Measurements from ENCODE around the gene SH3TC1. TPM values are rescaled to one million over a fixed set of nuclear protein-coding genes. Genes with fewer than 3 reads are reported as not detected.

The SH3TC1 gene
- total RNA-seq, 2 experiments from 2014 or later = 28.5 to 28.8 TPM

DNA sequence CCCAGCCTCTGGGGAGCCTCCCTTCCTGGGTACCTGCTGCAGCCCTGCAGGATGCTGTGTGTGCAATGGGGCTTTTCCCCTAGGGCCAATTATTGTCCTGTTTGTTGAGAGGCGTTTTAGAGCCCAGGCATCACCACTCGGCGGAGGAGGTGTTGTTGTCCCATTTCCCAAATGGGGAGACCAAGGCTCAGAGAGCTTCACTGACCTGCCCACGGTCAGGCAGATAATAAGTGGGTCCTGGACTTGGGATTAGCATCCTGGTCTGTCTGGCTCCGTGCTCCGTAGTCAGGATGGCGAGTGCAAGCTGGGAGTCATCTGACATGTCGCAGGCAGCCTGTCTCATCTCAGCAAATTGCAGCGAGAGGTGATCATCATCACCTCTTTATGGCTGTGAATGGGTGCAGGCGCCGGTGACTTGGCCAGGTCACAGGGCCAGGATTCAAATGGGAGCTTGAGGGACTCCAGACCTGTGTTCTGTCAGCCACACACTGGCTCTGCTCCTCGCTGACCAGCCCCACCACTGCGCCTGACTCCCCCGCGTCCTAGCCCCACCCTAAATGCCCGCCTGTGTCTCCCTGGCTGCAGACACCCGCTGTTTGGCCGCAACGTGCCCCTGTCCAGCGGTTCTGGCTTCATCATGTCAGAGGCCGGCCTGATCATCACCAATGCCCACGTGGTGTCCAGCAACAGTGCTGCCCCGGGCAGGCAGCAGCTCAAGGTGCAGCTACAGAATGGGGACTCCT is 87.1 kb downstream of the SH3TC1 start:
- no peaks in the 10 kb centered on the region for H3K36me3 Mint-ChIP-seq
- H3K27ac Mint-ChIP-seq = no peak overlapping the region
- ChIA-PET POLR2A (no interaction called here), CTCF (no interaction called here)
- no peaks in the 10 kb centered on the region for H3K27me3 Mint-ChIP-seq
- no peaks in the 10 kb centered on the region for H3K4me1 Mint-ChIP-seq (ENCODE audit: low read depth)
- no peaks in the 10 kb centered on the region for H3K9me3 Mint-ChIP-seq
- no peak for DNase-seq
- intact Hi-C loops (cut with micrococcal nuclease) = no loop called here
- no peak overlapping the region for H3K4me3 Mint-ChIP-seq

DNA sequence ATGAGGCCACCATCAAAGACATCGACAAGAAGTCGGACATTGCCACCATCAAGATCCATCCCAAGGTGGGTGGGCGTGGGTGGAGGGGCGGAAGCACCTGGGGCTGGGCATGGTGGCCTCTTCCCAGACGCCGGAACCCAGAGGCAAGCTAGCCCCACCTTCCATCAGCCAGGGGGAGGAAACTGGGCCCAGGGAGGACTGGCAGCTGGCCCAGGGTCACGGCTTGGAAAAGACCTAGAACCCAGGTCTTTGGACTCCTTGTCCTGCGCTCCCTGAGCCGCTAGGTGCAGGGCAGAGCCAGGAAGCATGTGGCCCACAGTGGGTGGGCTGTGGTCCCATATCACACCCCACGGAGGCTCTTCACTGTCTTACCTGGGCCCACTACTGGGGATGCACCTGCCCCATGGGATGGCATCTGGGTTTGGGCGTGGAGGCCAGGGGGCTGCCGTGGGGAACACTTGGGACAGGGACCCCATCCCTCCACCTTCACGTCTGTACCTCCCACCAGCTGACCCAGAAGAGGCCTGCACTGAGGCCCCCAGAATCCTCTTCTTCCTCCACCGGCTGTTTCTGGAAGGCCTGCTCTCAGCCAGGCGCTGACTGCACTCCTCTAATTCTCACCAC is 87.7 kb downstream of the SH3TC1 start:
- intact Hi-C loops (cut with micrococcal nuclease) = no loop called here
- H3K27me3 Mint-ChIP-seq = no peaks in the 10 kb centered on the region
- no peaks in the 10 kb centered on the region for H3K9me3 Mint-ChIP-seq
- ChIA-PET POLR2A (no interaction called here), CTCF (no interaction called here)
- no peaks in the 10 kb centered on the region for H3K36me3 Mint-ChIP-seq
- H3K4me1 Mint-ChIP-seq (ENCODE audit: low read depth) = no peaks in the 10 kb centered on the region
- H3K27ac Mint-ChIP-seq = no peak overlapping the region
- no peak overlapping the region for H3K4me3 Mint-ChIP-seq
- no peak for DNase-seq

DNA sequence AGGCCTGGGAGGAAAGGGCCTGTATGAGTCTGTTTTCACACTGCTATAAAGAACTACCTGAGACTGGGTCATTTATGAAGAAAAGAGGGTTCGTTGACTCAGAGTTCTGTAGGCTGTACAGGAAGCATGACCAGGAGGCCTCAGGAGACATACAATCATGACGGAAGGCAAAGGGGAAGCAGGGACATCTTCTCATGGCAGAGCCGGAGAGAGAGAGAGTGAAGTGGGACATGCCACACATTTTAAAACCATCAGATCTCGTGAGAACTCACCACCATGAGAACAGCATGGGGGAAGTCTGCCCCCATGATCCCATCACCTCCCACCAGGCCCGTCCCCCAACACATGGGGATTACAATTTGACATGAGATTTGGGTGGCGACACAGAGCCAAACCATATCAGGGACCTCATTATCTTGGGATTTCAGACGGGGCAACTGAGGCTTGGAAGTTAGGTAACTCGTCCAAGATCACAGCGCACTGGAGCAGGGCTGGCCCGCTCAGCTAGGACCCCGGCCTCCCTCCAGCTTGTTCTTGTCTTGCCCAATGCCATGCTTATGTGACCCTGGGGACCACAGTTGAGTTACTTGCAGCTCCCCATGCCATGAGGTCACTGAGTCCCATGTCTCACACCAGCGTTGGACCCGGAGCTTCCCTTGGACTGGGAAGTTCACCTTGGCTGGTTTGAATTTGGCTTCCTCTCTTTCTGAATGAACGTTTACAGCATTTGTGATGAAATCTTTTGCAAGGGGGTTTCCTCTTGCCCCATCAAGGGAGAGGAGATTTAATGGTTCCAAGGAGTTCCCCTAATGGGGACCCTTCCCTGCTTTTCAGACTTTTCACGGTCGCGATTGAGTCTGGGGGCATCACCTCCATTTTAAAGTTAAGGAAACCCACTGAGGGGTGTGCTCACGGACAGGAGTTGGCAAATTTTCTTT is 88.5 kb downstream of the SH3TC1 start:
- no peak overlapping the region for H3K27ac Mint-ChIP-seq
- no peaks in the 10 kb centered on the region for H3K4me1 Mint-ChIP-seq (ENCODE audit: low read depth)
- DNase-seq = no peak
- ChIA-PET POLR2A (no interaction called here), CTCF (interaction anchor here (0.9 kb wide), 1 partner anchor 47 kb away, joined by 3 read pairs; no protein-coding TSS in a partner anchor)
- H3K9me3 Mint-ChIP-seq = no peaks in the 10 kb centered on the region
- intact Hi-C loops (cut with micrococcal nuclease) = no loop called here
- no peaks in the 10 kb centered on the region for H3K27me3 Mint-ChIP-seq
- no peaks in the 10 kb centered on the region for H3K36me3 Mint-ChIP-seq
- no peak overlapping the region for H3K4me3 Mint-ChIP-seq

DNA sequence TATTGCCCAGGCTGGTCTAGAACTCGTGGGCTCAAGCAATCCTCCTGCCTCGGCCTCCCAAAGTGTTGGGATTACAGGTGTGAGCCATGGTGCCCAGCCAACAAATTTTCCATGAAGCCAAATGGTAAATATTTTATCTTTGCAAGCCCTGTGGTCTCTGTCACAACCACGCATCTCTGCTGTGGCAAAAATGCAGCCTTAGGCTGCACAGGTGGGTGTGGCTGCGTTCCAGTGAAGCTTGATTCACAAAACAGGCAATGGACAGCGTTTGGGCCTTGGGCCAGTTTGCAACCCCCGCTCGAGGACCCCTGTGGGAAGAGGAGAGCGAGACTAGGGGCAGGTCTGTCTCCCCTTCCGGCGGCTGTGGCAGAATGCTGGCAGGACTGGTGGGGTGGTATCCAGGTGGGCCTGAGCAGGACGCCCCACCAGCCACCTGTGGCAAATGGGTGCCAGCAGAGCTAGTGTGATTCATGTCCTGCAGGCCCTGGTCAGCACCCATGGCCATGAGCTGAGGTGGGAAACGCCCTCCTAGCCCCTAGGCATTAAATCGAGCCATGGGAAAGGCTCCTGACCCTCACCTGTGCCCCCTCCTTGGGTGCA is 90.2 kb downstream of the SH3TC1 start:
- H3K27ac Mint-ChIP-seq = no peak overlapping the region
- CTCF ChIA-PET = no interaction called here
- H3K9me3 Mint-ChIP-seq = no peaks in the 10 kb centered on the region
- POLR2A ChIA-PET = no interaction called here
- no peaks in the 10 kb centered on the region for H3K4me1 Mint-ChIP-seq (ENCODE audit: low read depth)
- no peaks in the 10 kb centered on the region for H3K36me3 Mint-ChIP-seq
- no peak for DNase-seq
- H3K4me3 Mint-ChIP-seq = no peak overlapping the region
- intact Hi-C loops (cut with micrococcal nuclease) = no loop called here
- no peaks in the 10 kb centered on the region for H3K27me3 Mint-ChIP-seq

DNA sequence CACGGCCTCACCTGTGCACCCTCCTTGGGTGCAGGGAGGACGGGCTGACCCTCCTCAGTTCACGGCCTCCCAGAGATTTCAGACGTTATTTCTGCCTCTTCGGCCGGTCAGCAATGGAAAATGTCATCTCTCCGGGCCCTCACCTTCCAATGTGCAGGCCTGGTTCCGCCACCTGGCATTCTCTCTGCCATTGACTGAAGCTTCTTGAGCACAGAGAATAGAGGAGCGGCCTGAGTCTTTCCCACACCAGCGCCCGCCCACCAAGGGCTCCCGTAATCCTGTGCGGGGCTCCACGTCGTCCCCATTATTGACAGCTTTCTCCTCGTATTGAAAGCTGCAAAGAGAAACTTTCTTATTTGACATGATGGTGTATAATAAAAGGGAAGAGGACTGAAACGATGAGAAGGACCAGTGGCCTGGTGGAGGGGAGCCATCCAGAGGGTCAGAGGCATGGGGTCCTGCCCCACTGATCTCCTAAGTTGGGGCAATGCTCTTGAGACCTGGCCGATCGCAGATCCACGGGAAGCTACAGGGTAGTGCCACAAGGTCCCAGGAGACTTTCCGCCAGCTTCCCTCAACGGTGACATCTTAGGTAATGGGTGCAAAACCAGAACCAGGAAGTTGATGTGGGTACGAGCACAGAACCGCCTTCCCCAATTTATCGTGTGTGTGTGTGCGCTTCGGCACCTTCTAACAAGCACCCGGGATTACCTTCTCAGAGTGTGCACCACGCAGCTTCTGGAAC is 91.0 kb downstream of the SH3TC1 start:
- H3K4me3 Mint-ChIP-seq = no peak overlapping the region
- DNase-seq = no peak
- CTCF ChIA-PET = no interaction called here
- no peaks in the 10 kb centered on the region for H3K9me3 Mint-ChIP-seq
- H3K27ac Mint-ChIP-seq = no peak overlapping the region
- POLR2A ChIA-PET = no interaction called here
- H3K27me3 Mint-ChIP-seq = no peaks in the 10 kb centered on the region
- H3K4me1 Mint-ChIP-seq (ENCODE audit: low read depth) = no peaks in the 10 kb centered on the region
- intact Hi-C loops (cut with micrococcal nuclease) = no loop called here
- no peaks in the 10 kb centered on the region for H3K36me3 Mint-ChIP-seq

DNA sequence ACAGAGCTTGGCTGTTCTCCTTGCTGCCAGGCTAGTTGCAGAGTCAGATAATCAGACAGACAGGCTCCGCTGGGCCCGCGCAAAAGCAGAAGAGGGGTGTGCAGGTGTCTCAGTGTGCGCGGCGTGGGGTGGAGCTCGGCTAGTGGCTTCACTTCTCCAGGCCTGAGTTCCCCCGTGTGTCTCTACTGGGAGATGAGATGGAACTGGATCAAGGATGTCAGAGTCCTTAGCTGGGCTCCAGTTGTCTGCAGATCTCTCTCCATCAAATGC is 91.5 kb downstream of the SH3TC1 start:
- Mint-ChIP-seq H3K27ac (no peak overlapping the region), H3K27me3 (no peaks in the 10 kb centered on the region), H3K4me1 (ENCODE audit: low read depth) (no peaks in the 10 kb centered on the region), H3K4me3 (no peak overlapping the region), H3K9me3 (no peaks in the 10 kb centered on the region), H3K36me3 (no peaks in the 10 kb centered on the region)
- ChIA-PET CTCF (no interaction called here), POLR2A (no interaction called here)
- intact Hi-C loops (cut with micrococcal nuclease) = no loop called here
- no peak for DNase-seq

Other genes starting within 250 kb of the SH3TC1 start
- under 1 TPM; 0.55 to 0.63 TPM for gene ABLIM2, start 40.5 kb upstream of the SH3TC1 start, total RNA-seq
- gene HTRA3, start 70.5 kb downstream of the SH3TC1 start, total RNA-seq = not detected
- gene ACOX3, start 241.4 kb downstream of the SH3TC1 start, total RNA-seq = 10 to 100 TPM; 42.3 to 45.8 TPM
- 10 to 100 TPM; 24.1 to 29.2 TPM for gene TRMT44, start 241.5 kb downstream of the SH3TC1 start, total RNA-seq

All from activated CD4-positive, alpha-beta memory T cell treated with anti-CD3 and anti-CD28 coated beads for 36 hours (primary cell).